Measurements from ENCODE around the gene LYPD3. TPM values are rescaled to one million over a fixed set of nuclear protein-coding genes. Genes with fewer than 3 reads are reported as not detected.

The LYPD3 gene
- total RNA-seq, 4 donors from 2014 or later = 0.47 to 26.4 (median 1.9) TPM; not detected in 1

DNA sequence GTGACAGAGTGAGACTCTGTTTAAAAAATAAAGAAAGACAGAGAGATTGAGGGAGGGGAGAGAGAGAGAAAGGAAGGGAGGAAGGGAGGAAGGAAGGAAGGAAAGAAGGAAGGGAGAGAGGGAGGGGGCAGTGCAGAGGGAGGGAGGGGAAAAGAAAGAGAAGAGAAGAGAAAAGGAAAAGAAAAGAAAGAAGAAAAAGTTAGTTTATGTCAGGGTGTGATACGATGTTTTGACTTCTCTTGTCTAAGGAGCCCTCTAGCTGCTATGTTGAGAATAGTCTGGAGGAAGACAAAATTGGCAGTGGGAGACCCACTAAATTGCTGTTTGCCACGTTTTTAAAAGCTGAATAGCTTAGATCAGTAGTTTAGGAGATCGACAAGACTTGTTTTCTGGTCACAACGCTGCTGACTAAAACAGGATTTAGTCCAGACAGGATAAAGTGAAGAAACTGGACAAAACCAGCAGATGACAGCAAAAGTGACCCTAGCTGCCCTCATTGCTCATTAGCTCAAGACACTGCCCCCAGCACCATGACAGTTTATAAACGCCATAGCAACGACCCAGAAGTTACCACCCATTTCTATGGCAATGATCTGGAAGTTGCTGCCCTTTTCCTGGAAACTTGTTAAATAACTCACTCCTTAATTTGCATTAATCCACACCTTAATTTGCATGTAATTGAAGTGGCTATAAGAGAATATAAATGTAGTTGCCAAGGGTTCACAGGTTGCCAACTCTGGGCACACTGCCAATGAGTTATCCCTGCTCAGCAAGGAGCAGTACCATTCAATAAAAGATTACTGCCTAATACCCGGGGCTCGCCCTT lies 39.6 kb downstream of the LYPD3 start:
- DNase-seq (ENCODE audit: low spot score) (no peak), ATAC-seq (ENCODE audit: low FRiP score) (peak; percentile 72)
- no peak for TF ChIP-seq CTCF (IDR thresholded peaks at IDR 0.05)

DNA sequence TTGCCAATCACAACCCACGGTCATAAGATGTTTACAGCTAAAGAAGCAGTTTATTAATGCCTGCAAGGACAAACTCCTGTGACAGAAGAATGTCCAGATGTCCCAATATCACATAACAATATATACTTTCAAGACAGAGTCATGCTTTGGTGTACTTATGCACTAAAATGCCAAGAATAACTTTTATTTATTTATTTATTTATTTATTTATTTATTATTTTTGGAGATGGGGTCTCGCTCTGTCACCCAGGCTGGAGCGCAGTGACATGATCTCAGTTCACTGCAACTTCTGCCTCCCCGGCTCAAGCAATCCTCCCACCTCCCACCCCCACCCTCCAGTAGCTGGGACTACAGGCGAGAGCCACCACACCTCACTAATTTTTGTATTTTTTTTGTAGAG lies 41.6 kb downstream of the LYPD3 start:
- no peak for TF ChIP-seq CTCF (IDR thresholded peaks at IDR 0.05)
- DNase-seq (ENCODE audit: low spot score) (no peak), ATAC-seq (ENCODE audit: low FRiP score) (no peak)

- TF ChIP-seq CTCF (IDR thresholded peaks at IDR 0.05) = no peak
- DNase-seq (ENCODE audit: low spot score) (no peak), ATAC-seq (ENCODE audit: low FRiP score) (no peak)
Measured at GRCh38 chr19:43422689-43423066, 42.7 kb downstream of the LYPD3 start.

GRCh38 chr19:43422000-43422688 lies 43.3 kb downstream of the LYPD3 start:
- no peak for DNase-seq (ENCODE audit: low spot score)
- no peak for TF ChIP-seq CTCF (IDR thresholded peaks at IDR 0.05)
- no peak for ATAC-seq (ENCODE audit: low FRiP score)

- no peak for ATAC-seq (ENCODE audit: low FRiP score)
- no peak for TF ChIP-seq CTCF (IDR thresholded peaks at IDR 0.05)
- DNase-seq (ENCODE audit: low spot score) = no peak
Measured at GRCh38 chr19:43420954-43421353, 44.5 kb downstream of the LYPD3 start.

- no peak for TF ChIP-seq CTCF (IDR thresholded peaks at IDR 0.05)
- DNase-seq (ENCODE audit: low spot score) (no peak), ATAC-seq (ENCODE audit: low FRiP score) (no peak)
Measured at GRCh38 chr19:43416951-43417623, 48.3 kb downstream of the LYPD3 start.
